Measurements from ENCODE around the gene FADS2. TPM values are rescaled to one million over a fixed set of nuclear protein-coding genes. Genes with fewer than 3 reads are reported as not detected.

The FADS2 gene
- polyA plus RNA-seq, 4 donors, result 86.1 to 110 (median 94.1) TPM

DNA sequence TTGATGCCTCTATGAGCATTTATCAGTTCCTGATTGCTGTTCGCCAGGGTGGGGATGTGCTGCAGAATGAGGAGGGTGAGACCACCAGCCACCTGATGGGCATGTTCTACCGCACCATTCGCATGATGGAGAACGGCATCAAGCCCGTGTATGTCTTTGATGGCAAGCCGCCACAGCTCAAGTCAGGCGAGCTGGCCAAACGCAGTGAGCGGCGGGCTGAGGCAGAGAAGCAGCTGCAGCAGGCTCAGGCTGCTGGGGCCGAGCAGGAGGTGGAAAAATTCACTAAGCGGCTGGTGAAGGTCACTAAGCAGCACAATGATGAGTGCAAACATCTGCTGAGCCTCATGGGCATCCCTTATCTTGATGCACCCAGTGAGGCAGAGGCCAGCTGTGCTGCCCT is 32.6 kb upstream of the FADS2 start:
- no peak for DNase-seq (ENCODE audit: low read depth in 4 of 4, low spot score in 3 of 4)

DNA sequence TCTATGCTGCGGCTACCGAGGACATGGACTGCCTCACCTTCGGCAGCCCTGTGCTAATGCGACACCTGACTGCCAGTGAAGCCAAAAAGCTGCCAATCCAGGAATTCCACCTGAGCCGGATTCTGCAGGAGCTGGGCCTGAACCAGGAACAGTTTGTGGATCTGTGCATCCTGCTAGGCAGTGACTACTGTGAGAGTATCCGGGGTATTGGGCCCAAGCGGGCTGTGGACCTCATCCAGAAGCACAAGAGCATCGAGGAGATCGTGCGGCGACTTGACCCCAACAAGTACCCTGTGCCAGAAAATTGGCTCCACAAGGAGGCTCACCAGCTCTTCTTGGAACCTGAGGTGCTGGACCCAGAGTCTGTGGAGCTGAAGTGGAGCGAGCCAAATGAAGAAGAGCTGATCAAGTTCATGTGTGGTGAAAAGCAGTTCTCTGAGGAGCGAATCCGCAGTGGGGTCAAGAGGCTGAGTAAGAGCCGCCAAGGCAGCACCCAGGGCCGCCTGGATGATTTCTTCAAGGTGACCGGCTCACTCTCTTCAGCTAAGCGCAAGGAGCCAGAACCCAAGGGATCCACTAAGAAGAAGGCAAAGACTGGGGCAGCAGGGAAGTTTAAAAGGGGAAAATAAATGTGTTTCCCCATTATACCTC is 32.1 kb upstream of the FADS2 start:
- no peak for DNase-seq (ENCODE audit: low read depth in 4 of 4, low spot score in 3 of 4)

DNA sequence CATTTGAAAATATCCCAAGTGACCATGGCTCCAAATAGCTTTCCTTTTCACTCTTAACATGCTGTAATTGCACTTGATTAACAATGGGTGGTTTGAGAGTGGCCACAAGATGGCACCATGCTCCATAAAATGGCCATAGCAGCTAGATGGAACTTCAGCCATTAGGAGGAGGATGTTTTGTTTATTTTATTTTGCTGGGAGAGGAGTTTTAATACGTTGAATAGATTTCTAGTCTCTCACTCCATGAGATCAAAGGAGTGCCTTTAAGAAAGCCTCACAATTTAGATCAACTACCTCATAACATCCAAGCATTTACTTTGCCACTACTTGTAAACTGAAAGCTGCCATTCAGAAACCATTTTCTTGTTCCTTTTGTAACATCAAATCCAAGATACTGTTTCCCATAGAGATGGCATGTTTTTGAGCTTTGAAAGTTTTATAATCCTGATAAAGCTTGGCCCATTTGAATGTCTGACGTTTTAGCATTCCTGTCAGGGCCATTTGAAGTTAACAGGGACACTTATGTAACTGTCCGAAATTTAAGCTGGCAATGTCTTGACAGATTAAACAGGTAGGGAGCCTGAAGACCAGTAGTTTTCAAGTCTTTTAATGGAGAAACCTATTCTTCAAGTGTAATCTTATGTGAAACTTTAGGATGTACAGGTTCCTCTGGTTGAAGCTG is 30.7 kb upstream of the FADS2 start:
- DNase-seq (ENCODE audit: low read depth in 4 of 4, low spot score in 3 of 4), result peak in 2 of 4 donors; percentile 71 to 83

DNA sequence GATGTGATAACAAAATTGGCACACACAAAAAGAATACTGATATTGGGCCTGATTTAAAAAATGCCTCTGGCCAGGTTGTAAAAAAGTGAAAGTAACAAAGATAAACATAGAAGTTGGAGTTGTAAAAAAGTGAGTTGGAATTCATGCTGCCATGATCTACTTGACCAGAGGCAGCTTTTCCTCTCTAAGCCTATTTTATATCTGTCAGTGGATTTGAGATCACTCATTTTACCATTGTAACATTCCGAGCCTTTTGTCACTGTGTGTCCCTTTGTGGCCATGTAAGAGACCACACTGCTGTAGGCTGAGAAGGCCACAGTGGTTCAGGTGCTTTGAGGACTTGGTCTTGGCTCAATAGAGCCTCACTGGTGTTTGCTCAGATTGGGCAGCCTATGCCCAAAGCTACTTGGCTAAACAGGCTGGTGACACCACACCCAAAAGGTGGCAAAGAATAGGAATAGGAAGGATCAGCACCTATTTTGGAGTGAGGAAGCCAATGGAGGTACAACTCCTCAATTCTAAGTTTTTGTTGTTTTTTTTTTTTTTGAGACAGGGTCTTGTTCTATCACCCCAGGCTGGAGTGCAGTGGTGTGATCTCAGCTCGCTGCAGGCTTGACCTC is 28.3 kb upstream of the FADS2 start:
- DNase-seq (ENCODE audit: low read depth in 4 of 4, low spot score in 3 of 4), result no peak

DNA sequence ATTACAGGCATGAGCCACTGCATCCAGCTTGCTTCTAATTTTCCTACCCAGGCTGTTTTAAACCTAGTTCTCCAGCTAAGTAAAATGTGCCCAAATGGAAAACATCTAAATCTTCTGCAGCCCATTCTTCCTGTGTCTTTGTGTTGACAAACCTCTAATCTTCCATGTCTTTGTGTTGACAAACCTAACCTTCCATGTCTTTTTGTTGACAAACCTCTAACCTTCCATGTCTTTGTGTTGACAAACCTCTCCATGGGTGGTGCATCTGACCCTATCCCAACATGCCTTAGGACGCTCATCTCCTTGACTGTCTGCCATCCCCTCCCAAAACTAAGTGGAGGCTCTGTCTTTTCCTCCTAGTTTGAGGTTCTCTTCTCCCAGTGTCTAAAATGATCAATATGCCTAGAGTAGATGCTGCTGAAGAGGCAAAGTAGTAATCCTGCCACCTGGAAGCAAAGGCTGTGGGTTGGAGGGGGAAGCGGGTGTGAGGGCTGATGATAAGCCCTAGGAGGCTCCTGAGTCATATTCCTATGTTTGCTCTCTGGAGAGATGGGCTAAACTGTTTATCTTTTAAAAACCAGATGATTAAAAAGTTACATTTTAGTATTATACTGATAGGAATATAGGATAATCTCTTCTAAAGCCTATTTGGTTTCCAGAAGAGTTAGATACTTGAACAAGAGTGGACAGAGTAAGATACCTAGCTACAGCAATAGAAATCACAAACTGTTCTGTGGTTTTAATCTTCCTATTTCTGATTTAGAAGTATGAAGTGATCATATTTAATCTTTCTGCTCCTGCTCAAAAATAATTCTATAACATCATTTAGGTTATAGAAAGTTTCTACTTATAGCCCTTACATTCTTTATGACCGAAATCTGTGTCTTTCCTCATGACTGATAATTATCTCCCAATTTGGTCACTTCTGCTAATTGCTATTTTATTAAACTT is 27.5 kb upstream of the FADS2 start:
- DNase-seq (ENCODE audit: low read depth in 4 of 4, low spot score in 3 of 4), result no peak

DNA sequence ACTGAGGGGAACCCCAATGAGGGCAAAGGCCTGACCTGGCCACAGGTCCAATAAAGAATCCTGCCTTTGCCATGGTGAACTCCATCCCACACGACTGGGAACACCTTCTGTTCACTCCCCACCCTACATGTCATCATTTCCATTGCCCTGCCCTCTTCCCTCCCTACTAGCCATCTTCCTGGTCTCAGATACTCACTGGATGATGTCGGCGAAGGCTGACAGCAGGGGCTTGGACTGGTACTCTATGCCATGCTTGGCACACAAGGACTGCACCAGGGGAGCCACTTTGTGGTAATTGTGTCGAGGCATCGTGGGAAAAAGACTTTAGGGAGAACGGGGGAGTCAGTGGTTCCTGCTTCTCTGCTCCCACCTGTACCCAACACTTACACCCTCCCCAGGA is 25.5 kb upstream of the FADS2 start:
- DNase-seq (ENCODE audit: low read depth in 4 of 4, low spot score in 3 of 4), result no peak

DNA sequence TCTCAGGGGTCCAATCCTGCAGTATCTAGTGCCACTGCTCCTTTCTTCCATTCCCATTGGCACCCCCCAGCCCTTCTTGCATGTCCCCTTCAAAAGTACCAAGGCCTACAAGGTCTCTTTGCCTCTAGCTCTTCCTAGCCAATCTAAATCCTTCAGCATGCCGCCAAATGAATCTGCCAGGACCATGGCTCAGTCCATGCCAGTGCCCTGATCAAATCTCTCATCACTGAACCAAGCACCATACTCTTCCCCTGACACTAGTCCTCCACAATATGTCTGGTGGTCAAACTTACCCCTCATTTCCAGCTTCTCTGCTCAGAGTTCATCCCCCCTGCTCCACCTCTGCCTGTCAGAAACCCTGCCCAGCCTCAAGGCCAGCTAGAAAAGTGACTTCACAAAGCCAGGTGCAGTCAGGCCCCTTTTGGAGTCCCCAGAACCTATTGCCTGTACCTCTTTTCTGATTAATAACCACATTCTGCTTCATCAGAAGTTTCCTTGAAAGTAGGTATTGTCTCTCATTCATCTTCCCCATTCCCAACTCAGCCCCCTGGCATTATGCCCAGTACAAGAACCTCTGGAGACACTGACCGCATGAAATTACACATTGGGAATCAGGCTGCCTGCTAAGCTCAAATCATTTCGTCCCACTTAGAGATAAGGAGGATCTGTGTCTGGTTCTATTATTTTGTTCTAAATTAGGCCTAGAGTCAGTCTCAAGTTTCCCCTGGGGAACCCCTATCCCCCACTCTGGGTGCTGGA is 24.0 kb upstream of the FADS2 start:
- no peak for DNase-seq (ENCODE audit: low read depth in 4 of 4, low spot score in 3 of 4)

DNA sequence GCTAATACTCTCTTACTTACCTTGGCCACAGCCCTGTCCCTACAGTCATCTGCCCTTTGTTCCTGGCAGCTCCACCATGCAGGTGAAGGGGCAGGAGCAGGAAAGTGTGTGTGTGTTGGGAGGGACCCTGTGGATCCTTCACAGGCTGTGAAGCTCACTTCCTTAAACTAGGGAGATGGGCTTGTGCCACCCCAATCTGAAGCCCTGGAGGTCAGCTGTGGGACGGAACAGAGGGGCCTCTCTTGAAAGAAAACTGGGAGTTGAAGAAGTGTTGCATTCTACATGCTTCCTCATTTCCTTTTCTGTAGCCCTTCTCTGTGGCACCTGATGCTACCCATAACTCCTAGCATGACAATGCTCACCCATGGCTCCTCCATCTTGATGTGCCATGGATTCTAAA is 23.0 kb upstream of the FADS2 start:
- no peak for DNase-seq (ENCODE audit: low read depth in 4 of 4, low spot score in 3 of 4)

DNA sequence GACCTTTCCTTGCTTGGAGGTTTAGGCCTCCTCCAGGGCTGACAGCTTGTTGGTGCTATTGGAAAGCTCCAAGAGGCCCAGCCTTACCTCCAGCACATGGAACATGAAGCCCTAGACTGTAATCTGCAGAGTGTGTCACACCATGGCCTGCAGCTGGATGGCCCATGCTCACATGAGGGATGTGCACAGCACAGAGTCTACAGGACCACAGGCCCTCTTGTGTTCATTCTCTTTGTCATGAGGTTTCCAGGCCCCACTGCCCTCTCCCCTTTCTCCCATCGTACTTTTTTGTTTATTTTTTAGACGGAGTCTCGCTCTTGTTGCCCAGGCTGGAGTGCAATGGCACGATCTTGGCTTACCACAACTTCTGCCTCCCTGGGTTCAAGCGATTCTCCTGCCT is 21.3 kb upstream of the FADS2 start:
- DNase-seq (ENCODE audit: low read depth in 4 of 4, low spot score in 3 of 4), result no peak

DNA sequence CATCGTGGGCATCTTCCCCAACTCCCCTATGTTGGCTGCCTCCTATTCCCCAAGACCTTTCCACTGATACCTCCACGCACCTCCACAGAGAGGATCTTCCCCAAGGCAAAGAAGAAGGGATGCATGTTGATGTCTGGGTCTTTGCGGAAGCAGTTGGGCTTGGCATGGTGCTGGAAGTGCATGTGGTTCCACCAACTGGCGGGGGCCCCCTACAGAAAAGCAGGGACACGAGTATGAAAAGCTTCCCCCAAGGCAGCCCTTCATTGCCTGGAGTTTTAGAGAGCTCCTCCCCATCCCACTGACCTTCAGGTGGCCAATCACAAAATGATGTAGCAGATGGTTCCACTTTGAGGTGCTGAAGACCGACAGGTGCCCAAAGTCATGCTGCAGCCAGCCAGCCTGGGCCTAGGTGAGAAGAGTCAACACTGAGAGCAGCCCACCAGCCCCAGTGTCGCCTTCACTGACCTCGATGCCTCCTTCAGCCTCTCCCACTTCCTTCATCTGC is 17.4 kb upstream of the FADS2 start:
- DNase-seq (ENCODE audit: low read depth in 4 of 4, low spot score in 3 of 4), result no peak

DNA sequence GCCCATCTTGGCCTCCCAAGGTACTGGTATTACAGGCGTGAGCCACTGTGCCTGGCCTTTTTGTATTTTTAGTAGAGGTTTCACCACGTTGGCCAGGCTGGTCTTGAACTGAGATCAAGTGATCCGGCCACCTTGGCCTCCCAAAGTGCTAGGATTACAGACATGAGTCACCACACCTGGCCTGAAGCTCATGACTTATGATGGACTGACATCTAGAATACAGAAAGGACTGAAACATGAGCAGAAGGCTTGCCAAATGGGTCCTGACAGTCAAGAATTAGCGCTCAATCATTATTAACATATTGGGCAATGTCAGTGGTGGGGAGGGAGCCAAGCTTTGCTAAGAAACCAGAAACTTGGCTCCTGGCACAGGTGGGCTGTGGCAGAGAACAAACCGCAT is 16.3 kb upstream of the FADS2 start:
- no peak for DNase-seq (ENCODE audit: low read depth in 4 of 4, low spot score in 3 of 4)

DNA sequence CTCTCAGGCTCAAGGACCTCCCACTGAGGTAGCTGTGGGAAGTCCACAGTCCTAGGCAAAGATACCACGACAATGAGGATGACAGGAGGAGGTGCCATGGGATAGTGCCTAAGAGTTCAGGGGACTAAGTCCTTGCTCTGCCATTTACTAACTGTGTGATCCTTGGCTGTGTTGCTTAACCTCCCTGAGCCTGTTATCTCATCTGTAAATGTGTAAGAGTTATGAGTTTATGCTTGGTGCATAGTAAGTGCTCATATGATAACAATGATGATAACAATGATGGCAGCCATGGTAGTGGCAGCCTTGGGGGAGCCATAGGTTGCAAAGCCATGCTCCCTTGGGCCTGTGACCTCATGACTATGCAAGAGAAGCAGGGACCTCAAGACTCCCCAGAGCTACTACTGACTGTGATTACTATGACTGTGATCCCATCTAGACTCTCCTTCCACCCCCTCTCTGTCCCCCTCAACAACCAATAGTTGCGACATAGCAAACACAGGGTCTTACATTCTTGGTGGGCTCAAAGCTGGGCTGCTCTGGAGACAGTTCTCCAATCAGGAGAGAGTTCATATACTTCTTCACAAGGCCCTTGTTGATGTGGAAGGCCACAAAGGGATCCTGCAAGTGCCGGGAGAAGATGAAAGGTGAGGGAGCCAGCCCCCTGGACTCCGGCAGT is 15.2 kb upstream of the FADS2 start:
- no peak for DNase-seq (ENCODE audit: low read depth in 4 of 4, low spot score in 3 of 4)

DNA sequence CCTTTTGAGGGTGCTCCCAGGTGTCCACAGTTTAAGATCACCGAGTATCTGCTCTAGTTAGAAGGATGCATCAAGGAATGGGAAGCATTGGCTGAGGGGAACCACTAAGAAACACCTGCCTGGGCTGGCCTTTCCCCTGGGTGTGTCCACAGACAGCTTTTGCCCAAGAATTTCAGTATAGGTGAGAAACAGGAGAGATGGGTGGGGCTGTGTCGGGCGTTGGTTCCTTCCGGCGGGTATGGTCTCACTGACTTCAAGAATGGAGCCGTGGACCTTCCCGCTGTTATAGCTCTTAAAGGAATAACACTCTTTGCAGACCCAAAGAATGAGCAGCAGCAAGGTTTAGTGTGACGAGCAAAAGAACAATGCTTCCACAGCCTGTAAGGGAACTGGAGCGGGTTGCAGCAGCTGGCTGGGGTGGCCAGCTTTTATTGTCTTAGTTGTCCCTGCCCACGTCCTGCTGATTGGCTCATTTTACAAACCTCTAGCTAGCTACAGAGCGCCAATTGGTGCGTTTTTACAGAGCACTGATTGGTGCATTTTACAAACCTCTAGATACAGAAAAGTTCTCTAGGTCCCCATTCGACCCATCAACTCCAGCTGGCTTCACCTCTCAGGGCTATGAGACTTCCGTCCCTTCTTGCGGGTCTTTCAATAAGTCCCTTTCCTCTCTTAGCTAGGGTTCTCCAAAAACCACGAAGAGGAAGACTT is 13.7 kb upstream of the FADS2 start:
- DNase-seq (ENCODE audit: low read depth in 4 of 4, low spot score in 3 of 4), result no peak

DNA sequence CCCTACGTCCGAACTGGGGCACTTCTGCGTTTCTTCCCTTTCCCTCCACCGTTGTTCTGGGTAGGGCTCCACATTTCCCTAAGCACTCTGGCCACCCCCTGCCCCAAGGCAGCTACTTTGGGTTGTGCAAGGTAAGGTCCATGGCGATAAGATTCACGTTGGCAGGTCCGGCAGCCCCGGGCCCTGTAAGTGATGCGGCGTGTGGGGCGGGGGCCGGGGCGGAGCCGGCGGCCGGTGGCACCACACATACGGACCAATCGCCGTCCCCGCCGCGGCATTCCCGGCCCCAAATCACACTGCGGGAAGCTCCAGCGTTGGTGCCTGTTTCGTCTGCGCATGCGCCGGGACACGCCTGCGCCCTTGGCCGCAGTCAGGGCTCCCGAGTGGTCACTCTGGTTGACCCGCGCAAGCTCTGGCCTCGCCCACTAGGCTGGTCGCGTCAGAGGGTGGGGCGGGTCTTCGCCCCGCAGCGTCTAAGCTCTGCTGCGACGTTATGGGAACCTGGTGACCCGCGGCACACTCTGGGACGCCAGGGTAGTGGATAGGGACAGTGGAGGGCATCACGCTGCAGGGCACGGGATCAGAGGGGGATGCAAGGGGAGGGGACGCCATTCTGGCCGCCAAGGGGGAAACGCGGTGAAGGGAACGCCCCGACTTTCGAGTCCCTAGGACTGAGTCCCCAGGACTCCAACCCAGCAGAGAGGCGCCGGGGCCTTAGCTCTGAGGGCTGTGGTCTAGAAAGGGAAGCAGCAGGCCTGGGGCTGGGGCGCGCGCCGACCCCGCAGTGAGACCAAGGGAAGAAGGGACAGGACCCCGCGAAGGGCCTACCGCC is 12.9 kb upstream of the FADS2 start:
- peak in 2 of 4 donors; percentile 81 to 90 for DNase-seq (ENCODE audit: low read depth in 4 of 4, low spot score in 3 of 4)

DNA sequence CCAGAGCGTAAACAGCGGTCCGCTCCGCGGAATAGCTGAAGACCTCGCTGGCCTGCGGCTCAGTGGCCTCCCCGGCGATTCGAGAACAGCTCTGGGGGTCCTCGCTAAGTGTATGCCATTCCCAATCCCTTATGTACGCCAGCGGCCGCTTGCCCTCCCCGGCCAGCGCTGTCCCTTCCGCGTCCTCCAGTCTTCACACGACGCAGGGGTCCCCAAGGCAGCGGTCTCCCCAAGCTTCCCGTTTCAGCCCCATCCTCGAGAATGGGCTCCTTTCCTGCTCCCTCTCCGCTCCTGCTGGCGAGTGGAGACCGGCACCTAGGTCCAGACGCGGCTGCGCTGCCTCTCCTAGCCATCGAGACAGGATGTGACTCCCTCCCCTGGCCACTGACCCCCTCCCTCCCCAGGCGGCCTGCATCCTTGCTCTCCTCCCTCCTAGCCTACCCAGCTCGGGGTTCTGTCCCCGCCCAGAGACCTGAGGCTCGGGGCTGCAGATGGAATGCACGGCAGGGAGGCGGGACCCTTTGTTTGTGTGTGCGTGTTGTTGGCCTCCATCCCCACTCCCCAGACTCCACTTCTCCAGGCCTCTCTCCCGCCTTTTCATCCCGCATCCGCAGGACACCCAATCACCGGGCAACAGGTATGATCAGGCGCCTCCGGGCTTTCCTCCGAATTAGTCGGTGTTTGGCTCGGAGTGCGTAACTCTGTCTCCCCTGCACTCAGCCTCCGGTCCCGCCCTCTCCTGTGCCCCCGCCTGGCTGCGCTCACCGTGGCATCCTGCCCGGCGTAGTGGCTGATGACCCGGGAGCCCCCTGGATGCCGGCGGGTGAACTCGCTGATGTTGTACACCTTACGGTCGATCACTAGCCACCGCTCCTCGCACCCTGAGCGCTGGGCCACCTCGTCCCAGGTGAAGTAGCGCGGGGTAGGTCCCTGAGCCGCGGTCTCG is 12.0 kb upstream of the FADS2 start:
- no peak for DNase-seq (ENCODE audit: low read depth in 4 of 4, low spot score in 3 of 4)

DNA sequence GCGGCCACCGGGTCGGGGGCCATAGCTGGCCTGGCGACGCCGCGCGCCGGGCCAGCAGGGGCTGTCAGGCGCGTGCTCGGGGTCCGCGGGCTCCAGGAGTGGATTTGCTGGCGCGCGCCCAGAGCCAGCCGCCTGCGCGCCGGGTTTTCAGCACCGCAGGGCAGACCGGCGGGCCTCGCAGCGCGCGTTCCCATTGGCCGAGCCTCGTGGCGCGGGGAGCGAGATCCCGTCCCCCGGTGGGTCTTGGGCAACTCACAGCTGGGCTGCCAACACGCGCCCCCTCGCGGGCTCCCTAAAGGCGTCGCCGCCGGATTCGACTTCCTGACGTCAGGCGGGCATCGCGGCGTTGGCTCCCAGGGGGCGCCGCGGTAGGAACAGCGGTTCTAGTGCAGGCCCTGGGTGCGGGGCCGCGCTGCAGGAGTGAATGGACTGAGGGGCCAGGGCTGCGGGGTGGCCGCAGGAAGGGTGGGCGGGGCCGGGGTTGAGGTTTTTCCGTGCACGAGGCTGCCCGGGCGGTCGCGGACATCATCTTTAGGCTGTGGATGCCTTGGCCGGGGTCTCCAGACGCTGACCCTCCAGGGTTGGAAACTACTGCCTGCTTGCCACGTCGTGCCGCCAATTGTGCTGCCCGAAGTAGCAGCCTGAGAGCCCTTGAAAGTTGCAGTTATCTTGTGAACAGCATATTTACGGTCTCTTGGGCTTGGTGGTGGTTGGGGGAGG is 11.2 kb upstream of the FADS2 start, which contains the start of gene FADS1:
Gene FADS1, minus strand, starts transcription at position 268 of the 720 bp plus-strand sequence. Its CDS starts 74 bp downstream, at position 194.
- DNase-seq (ENCODE audit: low read depth in 4 of 4, low spot score in 3 of 4), result peak in 3 of 4 donors; percentile 81 to 84 (median 83)

Measured in right renal pelvis (tissue), 4 donors.